HG03039 (cell line): ENCODE results near the gene FRMD4B.

ENCODE experiments used
- ATAC-seq: cut with Tn5 transposase; IDR thresholded peaks from one replicate; pipeline ENCODE4 v1.9.1; 2021; ENCODE audit warnings: mild to moderate bottlenecking, moderate library complexity; ENCODE audit not compliant: unreplicated experiment

FRMD4B gene

GRCh38 chr3:69180869-69181591 lies 204.9 kb downstream of the FRMD4B start:
- ATAC-seq: no peak

- ATAC-seq: no peak
Observed at GRCh38 chr3:69179740-69180372, 206.0 kb downstream of the FRMD4B start.

- no peak for ATAC-seq
Observed at GRCh38 chr3:69178838-69179739, 206.8 kb downstream of the FRMD4B start.

GRCh38 chr3:69178082-69178481 lies 207.8 kb downstream of the FRMD4B start:
- ATAC-seq: no peak

- no peak for ATAC-seq
Observed at GRCh38 chr3:69174871-69175737, 210.8 kb downstream of the FRMD4B start.

GRCh38 chr3:69174445-69174844 lies 211.4 kb downstream of the FRMD4B start:
- no peak for ATAC-seq

GRCh38 chr3:69172058-69172457 lies 213.8 kb downstream of the FRMD4B start:
- ATAC-seq: no peak

GRCh38 chr3:69166446-69166845 lies 219.4 kb downstream of the FRMD4B start:
- no peak for ATAC-seq

- ATAC-seq: no peak
Observed at GRCh38 chr3:69165744-69166143, 220.1 kb downstream of the FRMD4B start.

GRCh38 chr3:69164296-69164695 lies 221.6 kb downstream of the FRMD4B start:
- no peak for ATAC-seq

- no peak for ATAC-seq
Observed at GRCh38 chr3:69162308-69162980, 223.4 kb downstream of the FRMD4B start.

- ATAC-seq: no peak
Observed at GRCh38 chr3:69161587-69162307, 224.1 kb downstream of the FRMD4B start.

GRCh38 chr3:69160525-69160924 lies 225.4 kb downstream of the FRMD4B start:
- ATAC-seq: no peak

- no peak for ATAC-seq
Observed at GRCh38 chr3:69160107-69160506, 225.8 kb downstream of the FRMD4B start.

GRCh38 chr3:69149586-69149985 lies 236.3 kb downstream of the FRMD4B start:
- ATAC-seq: no peak

GRCh38 chr3:69145688-69146087 lies 240.2 kb downstream of the FRMD4B start:
- ATAC-seq: no peak

- ATAC-seq: no peak
Observed at GRCh38 chr3:69144631-69145245, 241.2 kb downstream of the FRMD4B start.

GRCh38 chr3:69143612-69144011 lies 242.3 kb downstream of the FRMD4B start:
- no peak for ATAC-seq
